Hepatic stellate cell (primary cell): ENCODE results near the gene SLC15A3.

Experiments used
- DNase-seq: peaks from one replicate; pipeline ENCODE4 v3.0.0; 2011; ENCODE audit warnings: low spot score

The SLC15A3 gene

DNA sequence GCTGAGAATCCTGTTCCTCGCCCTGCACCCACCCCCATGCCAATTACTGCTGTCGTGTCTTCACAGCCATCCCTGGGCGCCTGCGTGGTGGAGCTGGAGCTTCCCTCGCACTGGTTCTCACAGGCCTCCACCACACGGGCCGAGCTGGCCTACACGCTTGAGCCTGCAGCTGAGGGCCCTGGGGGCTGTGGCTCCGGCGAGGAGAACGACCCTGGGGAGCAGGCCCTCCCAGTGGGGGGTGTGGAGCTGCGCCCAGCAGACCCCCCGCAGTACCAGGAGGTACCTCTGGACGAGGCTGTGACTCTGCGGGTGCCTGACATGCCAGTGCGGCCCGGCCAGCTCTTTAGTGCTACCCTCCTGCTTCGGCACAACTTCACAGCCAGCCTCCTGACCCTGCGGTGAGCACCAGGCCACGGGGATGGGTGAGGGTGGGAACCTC, 23.4 kb downstream of the SLC15A3 start:
- DNase-seq: no peak

DNA sequence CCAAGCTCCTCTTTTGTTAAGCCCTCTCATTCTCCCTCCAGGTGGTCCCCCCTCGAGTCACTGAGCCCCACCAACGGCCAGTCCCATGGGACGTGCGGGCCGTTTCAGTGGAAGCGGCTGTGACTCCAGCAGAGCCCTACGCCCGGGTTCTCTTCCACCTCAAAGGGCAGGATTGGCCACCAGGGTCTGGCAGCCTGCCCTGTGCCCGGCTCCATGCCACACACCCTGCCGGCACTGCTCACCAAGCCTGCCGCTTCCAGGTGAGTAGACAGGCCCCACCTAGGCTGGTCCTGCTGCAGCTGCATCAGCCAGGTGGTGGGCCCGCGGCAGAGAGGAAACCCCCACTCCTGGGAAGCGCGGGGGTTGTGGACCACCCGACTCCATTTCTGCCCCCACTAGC, 24.4 kb downstream of the SLC15A3 start:
- no peak for DNase-seq

- DNase-seq: no peak
Measured at GRCh38 chr11:60927061-60927592, 24.8 kb downstream of the SLC15A3 start.

DNA sequence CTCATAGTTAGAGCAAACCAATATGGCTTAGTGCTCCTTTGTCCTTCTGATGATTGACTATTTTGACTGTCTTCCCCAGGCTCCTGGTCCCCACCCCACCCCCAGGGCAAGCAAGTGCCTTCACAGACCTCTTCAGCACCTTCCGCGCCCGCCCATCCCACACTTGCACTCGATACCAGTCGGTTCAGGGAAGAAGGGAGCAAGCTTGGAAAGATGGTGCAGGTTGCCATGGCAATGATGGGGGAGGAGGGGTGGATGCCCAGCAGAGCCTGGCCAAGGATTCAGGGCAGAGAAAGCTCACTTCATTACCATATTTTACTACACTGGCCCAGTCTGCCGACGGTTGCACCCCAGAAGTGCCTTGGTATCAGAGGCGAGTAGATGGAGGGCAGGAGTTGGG, 25.5 kb downstream of the SLC15A3 start:
- no peak for DNase-seq

- peak; percentile 59 for DNase-seq
Measured at GRCh38 chr11:60925868-60926267, 26.1 kb downstream of the SLC15A3 start.

DNA sequence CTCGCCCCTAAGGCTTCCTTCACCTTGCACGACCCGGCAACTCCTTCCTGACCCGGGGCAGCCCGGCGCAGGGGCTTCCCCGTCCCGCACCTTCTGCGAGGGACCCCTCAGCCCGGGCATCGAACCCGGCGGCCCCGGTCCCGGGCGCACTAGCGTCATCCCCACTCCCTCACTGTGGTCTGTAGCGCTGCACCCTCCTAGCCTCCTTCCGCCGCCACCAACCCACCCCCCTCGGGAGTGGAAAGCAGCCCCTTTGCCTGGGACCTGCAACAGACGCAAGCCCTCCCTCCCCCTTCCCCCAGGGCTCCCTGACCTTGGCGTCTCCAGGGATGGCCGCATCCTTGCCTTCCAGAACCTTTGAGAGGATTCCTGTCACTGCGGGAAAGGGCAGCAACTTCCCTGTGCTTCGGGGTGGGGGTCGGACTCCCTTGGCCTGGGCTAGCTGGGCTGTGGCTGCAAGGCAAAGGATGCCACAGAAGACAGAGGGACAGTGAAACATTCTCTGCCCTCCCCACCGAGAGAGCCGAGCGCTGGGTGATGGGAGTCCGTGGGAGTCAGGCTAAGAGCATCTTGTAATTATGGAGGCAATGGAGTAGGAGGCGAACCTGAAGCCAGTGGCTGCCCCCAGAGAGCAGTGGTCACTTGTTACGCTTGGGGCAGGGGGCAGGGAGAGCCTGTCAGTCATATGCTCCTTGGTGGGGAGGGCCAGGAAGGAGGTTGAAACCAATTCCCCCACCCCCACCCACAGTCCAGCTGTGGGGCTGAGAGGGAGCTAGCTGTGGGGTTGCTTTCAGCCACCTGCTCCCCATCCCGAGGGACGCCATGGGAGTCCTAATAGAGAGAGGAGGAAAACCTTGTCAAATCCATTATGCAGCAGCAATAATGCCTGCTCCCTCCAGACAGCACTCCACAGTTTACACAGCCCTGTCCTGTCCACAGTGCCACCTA, 26.8 kb downstream of the SLC15A3 start:
- peak; percentile 32 for DNase-seq

- peak; percentile 96 for DNase-seq
Measured at GRCh38 chr11:60924110-60924905, 27.7 kb downstream of the SLC15A3 start, which contains the start of gene TMEM132A. TSS of gene TMEM132A (plus strand) at chr11:60924460. CDS start at chr11:60924634, 174 bp downstream.

DNA sequence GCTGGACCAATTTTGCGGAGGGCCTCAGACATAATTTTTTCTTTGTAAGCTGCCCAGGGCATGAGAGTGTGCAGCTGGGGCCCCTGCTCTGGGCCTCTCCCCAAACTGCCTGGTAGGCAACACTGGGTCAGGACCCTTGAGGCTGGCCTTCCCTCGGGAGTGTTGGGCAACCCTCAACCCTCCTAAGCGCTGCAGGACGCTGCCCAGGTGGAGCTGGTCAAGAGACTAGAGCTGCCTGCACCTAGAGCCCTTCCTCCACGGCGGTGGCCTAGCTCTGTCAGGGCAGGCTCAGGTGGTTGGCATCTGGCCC, 28.2 kb downstream of the SLC15A3 start:
- no peak for DNase-seq

DNA sequence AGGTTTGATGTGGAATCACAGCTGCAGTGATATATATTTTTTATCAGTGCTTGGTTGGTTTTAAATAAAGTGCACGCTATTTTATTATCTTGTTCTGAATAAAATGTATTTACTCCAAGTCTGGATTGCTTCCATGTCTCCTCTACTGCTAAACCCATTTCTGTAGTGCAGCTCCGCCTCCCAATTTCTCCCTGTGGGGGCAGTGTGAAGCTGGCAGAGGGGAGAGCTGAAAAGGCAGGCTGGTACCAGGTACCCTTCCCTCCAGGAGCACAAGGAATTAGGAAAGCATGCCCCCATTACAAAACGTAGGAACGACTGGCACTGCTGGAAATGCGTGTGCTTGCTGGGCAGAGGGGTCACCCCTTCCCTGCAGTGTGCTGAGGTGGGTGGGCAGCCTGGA, 28.6 kb downstream of the SLC15A3 start:
- no peak for DNase-seq

- no peak for DNase-seq
Measured at GRCh38 chr11:60922906-60923305, 29.1 kb downstream of the SLC15A3 start.

DNA sequence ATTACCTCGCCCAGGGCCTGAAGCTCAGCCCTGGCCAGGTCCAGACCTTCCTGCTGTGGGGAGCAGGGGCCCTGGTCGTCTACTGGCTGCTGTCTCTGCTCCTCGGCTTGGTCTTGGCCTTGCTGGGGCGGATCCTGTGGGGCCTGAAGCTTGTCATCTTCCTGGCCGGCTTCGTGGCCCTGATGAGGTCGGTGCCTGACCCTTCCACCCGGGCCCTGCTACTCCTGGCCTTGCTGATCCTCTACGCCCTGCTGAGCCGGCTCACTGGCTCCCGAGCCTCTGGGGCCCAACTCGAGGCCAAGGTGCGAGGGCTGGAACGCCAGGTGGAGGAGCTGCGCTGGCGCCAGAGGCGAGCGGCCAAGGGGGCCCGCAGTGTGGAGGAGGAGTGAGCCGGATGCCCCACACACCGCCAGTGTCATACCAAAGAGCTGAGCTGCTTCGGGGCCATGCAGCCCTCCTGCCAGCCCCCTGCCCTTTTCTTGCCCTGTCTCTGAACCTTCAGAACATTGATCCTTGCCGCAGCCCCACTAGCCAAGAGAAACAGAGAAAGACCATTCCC, 30.1 kb downstream of the SLC15A3 start:
- DNase-seq: no peak

DNA sequence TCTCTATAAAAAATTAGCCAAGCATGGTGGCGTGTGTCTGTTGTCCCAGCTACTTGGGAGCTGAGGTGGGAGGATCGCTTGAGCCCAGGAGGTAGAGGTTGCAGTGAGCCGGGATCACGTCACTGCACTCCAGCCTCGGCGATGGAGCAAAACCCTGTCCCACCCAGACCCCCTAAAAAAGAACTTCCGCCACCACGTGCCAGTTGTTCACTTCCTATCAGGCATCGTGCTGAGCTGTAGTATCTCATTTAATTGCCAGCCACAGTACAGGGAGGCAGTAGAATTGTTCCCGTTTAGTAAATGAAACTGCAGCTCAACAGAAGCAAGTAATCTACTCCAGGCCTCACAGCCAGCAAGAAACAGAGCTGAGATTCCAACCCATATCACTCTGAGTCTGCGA, 30.7 kb downstream of the SLC15A3 start:
- DNase-seq: no peak

- DNase-seq: no peak
Measured at GRCh38 chr11:60919956-60920355, 32.0 kb downstream of the SLC15A3 start.

DNA sequence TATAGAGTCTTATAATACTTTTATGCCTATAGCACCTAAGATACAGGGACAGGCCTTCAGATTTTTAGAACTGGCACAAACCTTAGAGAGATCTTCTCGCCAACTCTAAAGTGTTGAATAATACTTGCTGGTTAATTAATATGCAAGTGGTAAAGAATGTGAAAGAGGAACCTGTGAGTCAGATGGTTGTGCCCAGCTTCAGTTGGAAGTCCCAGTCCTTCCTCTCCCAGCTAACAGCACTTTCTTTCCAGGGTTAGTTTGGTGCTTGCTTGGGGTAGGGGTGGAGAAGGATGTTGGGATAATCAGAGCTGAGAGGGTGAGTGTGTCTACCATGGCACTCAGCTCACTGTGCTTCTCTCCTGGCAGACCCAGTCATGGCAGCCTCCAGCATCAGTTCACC, 32.7 kb downstream of the SLC15A3 start:
- DNase-seq: no peak

DNA sequence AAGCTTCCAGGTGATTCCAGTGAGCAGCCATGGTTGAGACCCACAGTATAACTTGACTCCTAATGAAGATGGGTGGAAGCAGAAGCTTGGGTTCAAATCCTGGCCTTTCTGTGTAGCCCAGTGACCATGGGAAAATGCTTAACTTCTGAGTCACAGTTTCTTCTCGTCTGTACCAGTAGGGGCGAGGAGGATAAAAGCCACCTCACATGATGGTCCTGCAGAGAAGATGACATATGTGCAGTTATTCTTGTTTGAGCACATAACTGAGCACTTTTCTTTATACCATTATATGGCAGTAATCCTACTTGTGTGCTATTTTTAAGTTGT, 33.1 kb downstream of the SLC15A3 start:
- DNase-seq: peak; percentile 61

DNA sequence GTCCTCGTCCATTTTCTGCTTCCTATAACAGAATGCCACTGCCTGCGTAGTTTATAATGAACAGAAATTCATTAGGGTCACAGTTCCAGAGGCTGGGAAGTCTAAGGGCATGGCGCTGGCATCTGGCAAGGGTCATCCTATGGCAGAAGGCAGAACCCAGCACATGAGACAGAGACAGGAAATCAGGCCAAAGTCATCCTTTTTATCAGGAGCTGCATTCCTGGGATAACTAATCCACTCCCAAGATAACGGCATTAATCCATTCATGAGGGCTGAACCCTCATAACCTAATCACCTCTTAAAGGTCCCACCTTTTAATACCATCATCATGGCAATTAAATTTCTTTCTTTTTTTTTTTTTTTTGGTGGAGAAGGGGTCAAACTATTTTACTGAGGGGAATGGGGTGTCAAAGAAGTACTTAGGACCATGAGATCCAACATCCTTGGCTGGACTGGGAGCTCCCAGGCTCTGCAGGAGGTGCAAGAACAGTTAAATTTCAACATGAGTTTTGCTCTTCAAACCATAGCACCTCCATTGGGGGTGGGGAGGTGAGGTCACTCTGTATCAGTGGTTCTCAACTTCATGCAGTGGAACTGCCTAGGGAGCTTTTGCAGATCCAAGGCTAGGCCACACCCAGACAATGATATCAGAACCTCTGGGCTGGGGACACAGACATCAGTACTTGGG, 33.6 kb downstream of the SLC15A3 start:
- no peak for DNase-seq

GRCh38 chr11:60917267-60917666, 34.7 kb downstream of the SLC15A3 start:
- DNase-seq: no peak

DNA sequence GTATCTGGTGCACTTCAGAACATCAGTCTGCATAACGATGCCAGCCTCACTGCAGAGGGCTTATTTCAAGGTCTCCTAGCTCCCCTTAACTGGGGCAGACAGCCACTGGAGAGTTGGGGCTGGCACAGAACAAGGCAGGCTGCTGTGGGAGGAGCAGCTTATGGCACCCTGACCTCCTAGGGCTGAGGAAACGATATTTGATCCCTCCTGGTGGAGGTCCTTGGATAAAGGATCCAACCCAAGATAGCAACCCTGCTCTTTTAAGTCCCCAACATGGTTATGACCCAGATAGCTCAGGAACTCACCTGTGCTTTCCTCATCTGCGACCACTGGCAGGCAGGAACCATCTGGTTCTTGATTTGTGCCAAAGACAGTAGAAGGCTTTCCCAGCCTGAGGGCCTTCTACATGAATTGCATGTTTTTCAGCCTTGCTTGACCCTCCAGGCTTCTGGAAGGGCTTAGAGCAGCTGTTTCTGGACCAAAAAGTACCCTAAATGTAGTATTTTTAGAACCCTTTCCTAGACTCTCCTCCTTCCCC, 35.2 kb downstream of the SLC15A3 start:
- no peak for DNase-seq

GRCh38 chr11:60915248-60915914, 36.6 kb downstream of the SLC15A3 start:
- DNase-seq: peak; percentile 78

- peak; percentile 63 for DNase-seq
Measured at GRCh38 chr11:60914633-60915247, 37.2 kb downstream of the SLC15A3 start.
